HG03135 (cell line): ENCODE data around the gene PHKG2.

Experiments used
- ATAC-seq: cut with Tn5 transposase; IDR thresholded peaks from one replicate; pipeline ENCODE4 v1.9.1; 2021; ENCODE audit warnings: mild to moderate bottlenecking, moderate library complexity; ENCODE audit not compliant: unreplicated experiment

PHKG2 gene

GRCh38 chr16:30793508-30794069 is 45.4 kb downstream of the PHKG2 start:
- no peak for ATAC-seq

DNA sequence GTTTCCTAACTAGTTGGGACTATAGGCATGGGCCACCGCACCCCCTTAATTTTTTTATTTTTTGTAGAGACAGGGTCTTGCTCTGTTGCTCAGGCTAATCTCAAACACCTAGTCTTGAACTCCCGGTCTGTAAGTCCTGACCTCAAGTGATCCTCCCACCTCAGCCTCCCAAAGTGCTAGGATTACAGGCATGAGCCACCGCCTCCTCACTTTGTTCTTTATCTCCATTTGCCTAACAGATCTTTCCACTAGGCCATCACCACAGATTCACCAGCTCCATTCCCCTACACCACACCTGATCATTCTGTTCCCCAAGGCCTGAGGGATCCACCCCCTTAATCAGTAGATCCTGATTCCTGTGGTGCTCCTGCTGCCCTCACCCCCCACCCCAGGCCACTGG is 46.4 kb downstream of the PHKG2 start:
- ATAC-seq, result no peak

GRCh38 chr16:30797670-30798309 is 49.6 kb downstream of the PHKG2 start:
- no peak for ATAC-seq
